ENCODE data around the gene PGBD1. TPM values are rescaled to one million over a fixed set of nuclear protein-coding genes. Genes with fewer than 3 reads are reported as not detected.

The PGBD1 gene
- total RNA-seq, 1 experiment from 2014 or later: 2.5 TPM

- intact Hi-C loops (cut with micrococcal nuclease): no loop called here
- TF ChIP-seq CTCF (IDR thresholded peaks at IDR 0.05; ENCODE audit: unreplicated experiment): no peak
- no peak for DNase-seq (ENCODE audit: unreplicated experiment)
- H3K27me3 Mint-ChIP-seq (ENCODE audit: insufficient read depth, unreplicated experiment): no peaks in the 10 kb centered on the region
- peaks cover 28% of the 10 kb centered on the region for H3K36me3 Mint-ChIP-seq (ENCODE audit: insufficient read depth, unreplicated experiment)
- H3K9me3 Mint-ChIP-seq (ENCODE audit: unreplicated experiment): no peaks in the 10 kb centered on the region
- POLR2A ChIA-PET: interaction anchor here (0.6 to 0.9 kb wide), 2 partner anchors 14 to 656 kb away, joined by 3 read pairs; no protein-coding TSS in a partner anchor
- H3K27ac Mint-ChIP-seq (ENCODE audit: low read depth, unreplicated experiment): no peak overlapping the region
- no peak overlapping the region for H3K4me3 Mint-ChIP-seq (ENCODE audit: unreplicated experiment)
- no peaks in the 10 kb centered on the region for H3K4me1 Mint-ChIP-seq (ENCODE audit: insufficient read depth, unreplicated experiment)
- no TSS peak for BruUV-seq (replicated peaks)
- CTCF ChIA-PET: no interaction called here
These were observed 41.7 kb upstream of the PGBD1 start for GRCh38 chr6:28239636-28240035.

GRCh38 chr6:28240471-28240870, 40.9 kb upstream of the PGBD1 start:
- H3K36me3 Mint-ChIP-seq (ENCODE audit: insufficient read depth, unreplicated experiment): peaks cover 35% of the 10 kb centered on the region
- no peaks in the 10 kb centered on the region for H3K4me1 Mint-ChIP-seq (ENCODE audit: insufficient read depth, unreplicated experiment)
- no peaks in the 10 kb centered on the region for H3K27me3 Mint-ChIP-seq (ENCODE audit: insufficient read depth, unreplicated experiment)
- H3K4me3 Mint-ChIP-seq (ENCODE audit: unreplicated experiment): no peak overlapping the region
- no peak for TF ChIP-seq CTCF (IDR thresholded peaks at IDR 0.05; ENCODE audit: unreplicated experiment)
- DNase-seq (ENCODE audit: unreplicated experiment): no peak
- no peaks in the 10 kb centered on the region for H3K9me3 Mint-ChIP-seq (ENCODE audit: unreplicated experiment)
- POLR2A ChIA-PET: interaction anchor here (0.9 kb wide), 1 partner anchor 14 kb away, joined by 3 read pairs; no protein-coding TSS in a partner anchor
- H3K27ac Mint-ChIP-seq (ENCODE audit: low read depth, unreplicated experiment): no peak overlapping the region
- intact Hi-C loops (cut with micrococcal nuclease): no loop called here
- BruUV-seq (replicated peaks): no TSS peak
- CTCF ChIA-PET: no interaction called here

GRCh38 chr6:28243946-28244345, 37.4 kb upstream of the PGBD1 start:
- CTCF ChIA-PET: no interaction called here
- Mint-ChIP-seq H3K27ac (ENCODE audit: low read depth, unreplicated experiment) (no peak overlapping the region), H3K27me3 (ENCODE audit: insufficient read depth, unreplicated experiment) (no peaks in the 10 kb centered on the region), H3K4me1 (ENCODE audit: insufficient read depth, unreplicated experiment) (no peaks in the 10 kb centered on the region), H3K4me3 (ENCODE audit: unreplicated experiment) (no peak overlapping the region), H3K36me3 (ENCODE audit: insufficient read depth, unreplicated experiment) (peaks cover 55% of the 10 kb centered on the region), H3K9me3 (ENCODE audit: unreplicated experiment) (no peaks in the 10 kb centered on the region)
- POLR2A ChIA-PET: no interaction called here
- intact Hi-C loops (cut with micrococcal nuclease): no loop called here
- no TSS peak for BruUV-seq (replicated peaks)
- no peak for TF ChIP-seq CTCF (IDR thresholded peaks at IDR 0.05; ENCODE audit: unreplicated experiment)
- no peak for DNase-seq (ENCODE audit: unreplicated experiment)

GRCh38 chr6:28245206-28245941, 36.0 kb upstream of the PGBD1 start:
- Mint-ChIP-seq H3K9me3 (ENCODE audit: unreplicated experiment) (no peaks in the 10 kb centered on the region), H3K27ac (ENCODE audit: low read depth, unreplicated experiment) (no peak overlapping the region), H3K36me3 (ENCODE audit: insufficient read depth, unreplicated experiment) (peaks cover 60% of the 10 kb centered on the region), H3K4me1 (ENCODE audit: insufficient read depth, unreplicated experiment) (no peaks in the 10 kb centered on the region), H3K4me3 (ENCODE audit: unreplicated experiment) (no peak overlapping the region), H3K27me3 (ENCODE audit: insufficient read depth, unreplicated experiment) (no peaks in the 10 kb centered on the region)
- ChIA-PET CTCF (no interaction called here), POLR2A (interaction anchor here (1.1 to 1.3 kb wide), 3 partner anchors 22 to 121 kb away, joined by 3 to 4 read pairs (median 3); partner anchors contain the start of gene ZSCAN16)
- no peak for TF ChIP-seq CTCF (IDR thresholded peaks at IDR 0.05; ENCODE audit: unreplicated experiment)
- DNase-seq (ENCODE audit: unreplicated experiment): no peak
- no TSS peak for BruUV-seq (replicated peaks)
- intact Hi-C loops (cut with micrococcal nuclease): no loop called here
